DOHH2 (cell line): ENCODE measurements around the gene GEMIN7.

Source experiments
- H3F3A ChIP-seq: fragments of 200-600 bp; sonication (generic), shearing (Covaris generic); 2 replicates; pipeline ENCODE4 v1.6.0; 2016; ENCODE audit warnings: antibody characterized with exemption, mild to moderate bottlenecking; ENCODE audit not compliant: control insufficient read depth, insufficient read depth
- H3K27ac ChIP-seq: fragments of 200-600 bp; sonication (generic); 2 replicates; pipeline ENCODE4 v1.5.1; 2014; ENCODE audit warnings: low read depth, mild to moderate bottlenecking, low read length, moderate library complexity
- H3K27me3 ChIP-seq: fragments of 200-600 bp; sonication (generic); 2 replicates; pipeline ENCODE4 v1.6.1; 2014; ENCODE audit warnings: mild to moderate bottlenecking, low read length, mixed read lengths; ENCODE audit not compliant: control insufficient read depth
- H3K36me3 ChIP-seq: fragments of 200-600 bp; sonication (generic); 2 replicates; pipeline ENCODE4 v1.6.1; 2014; ENCODE audit warnings: mild to moderate bottlenecking, low read length, moderate library complexity, mixed read lengths; ENCODE audit not compliant: control insufficient read depth
- H3K4me1 ChIP-seq: fragments of 200-600 bp; sonication (generic); 2 replicates; pipeline ENCODE4 v1.6.1; 2014; ENCODE audit warnings: mild to moderate bottlenecking, low read length, mixed read lengths; ENCODE audit not compliant: control insufficient read depth
- H3K4me2 ChIP-seq: fragments of 200-600 bp; sonication (generic); 2 replicates; pipeline ENCODE4 v1.6.0; 2014; ENCODE audit warnings: mild to moderate bottlenecking, low read length, moderate library complexity
- H3K4me3 ChIP-seq: fragments of 200-600 bp; sonication (generic); 2 replicates; pipeline ENCODE4 v1.5.1; 2014; ENCODE audit warnings: mild to moderate bottlenecking, low read length, mixed read lengths
- H3K79me2 ChIP-seq: fragments of 200-600 bp; sonication (generic); 2 replicates; pipeline ENCODE4 v1.6.1; 2014; ENCODE audit warnings: mild to moderate bottlenecking, low read length, mixed read lengths; ENCODE audit not compliant: control insufficient read depth
- H3K9me2 ChIP-seq: fragments of 200-600 bp; sonication (generic); replicated peaks from 2 replicates; pipeline ENCODE4 v1.6.1; 2014; ENCODE audit warnings: mild to moderate bottlenecking, low read length, mixed read lengths; ENCODE audit not compliant: control insufficient read depth
- H3K9me3 ChIP-seq: fragments of 200-600 bp; sonication (generic); 2 replicates; pipeline ENCODE4 v1.6.1; 2014; ENCODE audit warnings: antibody characterized with exemption, low read length, mixed read lengths; ENCODE audit not compliant: control insufficient read depth, insufficient read depth
- H4K20me1 ChIP-seq: fragments of 200-600 bp; sonication (generic); 2 replicates; pipeline ENCODE4 v1.6.0; 2014; ENCODE audit warnings: low read depth, mild to moderate bottlenecking, antibody characterized with exemption, low read length, moderate library complexity; ENCODE audit not compliant: control insufficient read depth, insufficient read depth
- CTCF ChIP-seq: fragments of 200-600 bp; sonication (generic); IDR thresholded peaks from one replicate; pipeline ENCODE4 v1.5.1; 2014; ENCODE audit warnings: antibody characterized with exemption, mild to moderate bottlenecking, low read depth, low read length; ENCODE audit not compliant: poor library complexity, severe bottlenecking
- EZH2phosphoT487 ChIP-seq: fragments of 200-600 bp; sonication (generic); IDR thresholded peaks from 2 replicates; pipeline ENCODE4 v1.6.1; 2017; ENCODE audit warnings: borderline replicate concordance, mild to moderate bottlenecking, antibody characterized with exemption, low read length, moderate library complexity, mixed read lengths

The GEMIN7 gene

GRCh38 chr19:45098521-45099466 is 19.7 kb downstream of the GEMIN7 start:
- H3K4me3 ChIP-seq, result no peak overlapping the region
- H3K4me1 ChIP-seq, result peaks cover 32% of the 10 kb centered on the region
- no peak overlapping the region for H3K27ac ChIP-seq
- H4K20me1 ChIP-seq, result peaks cover 23% of the 10 kb centered on the region; the same call in 1 of the 2 replicates
- H3K9me3 ChIP-seq, result no peaks in the 10 kb centered on the region
- H3F3A ChIP-seq, result no peaks in the 10 kb centered on the region
- H3K27me3 ChIP-seq, result no peaks in the 10 kb centered on the region
- H3K79me2 ChIP-seq, result peaks cover 100% of the 10 kb centered on the region
- H3K9me2 ChIP-seq, result no peaks in the 10 kb centered on the region
- TF ChIP-seq CTCF, result no peak
- TF ChIP-seq EZH2phosphoT487, result no peak
- no peak overlapping the region for H3K4me2 ChIP-seq
- peaks cover 17% of the 10 kb centered on the region for H3K36me3 ChIP-seq

GRCh38 chr19:45099467-45100191 is 20.6 kb downstream of the GEMIN7 start:
- H3K4me1 ChIP-seq, result peaks cover 32% of the 10 kb centered on the region
- H3K27me3 ChIP-seq, result no peaks in the 10 kb centered on the region
- H3K36me3 ChIP-seq, result peaks cover 12% of the 10 kb centered on the region
- no peak overlapping the region for H3K27ac ChIP-seq
- peaks cover 23% of the 10 kb centered on the region; the same call in 1 of the 2 replicates for H4K20me1 ChIP-seq
- no peaks in the 10 kb centered on the region for H3K9me3 ChIP-seq
- no peaks in the 10 kb centered on the region for H3F3A ChIP-seq
- peaks cover 100% of the 10 kb centered on the region for H3K79me2 ChIP-seq
- no peak for TF ChIP-seq CTCF
- no peak for TF ChIP-seq EZH2phosphoT487
- no peak overlapping the region for H3K4me2 ChIP-seq
- H3K4me3 ChIP-seq, result no peak overlapping the region
- H3K9me2 ChIP-seq, result no peaks in the 10 kb centered on the region

GRCh38 chr19:45100201-45100600 is 21.1 kb downstream of the GEMIN7 start:
- Histone ChIP-seq H3K27ac (no peak overlapping the region), H3F3A (no peaks in the 10 kb centered on the region), H3K4me3 (no peak overlapping the region), H3K36me3 (peaks cover 7% of the 10 kb centered on the region), H3K9me2 (no peaks in the 10 kb centered on the region), H3K4me1 (peaks cover 33% of the 10 kb centered on the region), H3K4me2 (no peak overlapping the region), H3K79me2 (peaks cover 100% of the 10 kb centered on the region), H3K9me3 (no peaks in the 10 kb centered on the region), H4K20me1 (peaks cover 26% of the 10 kb centered on the region; the same call in 1 of the 2 replicates), H3K27me3 (no peaks in the 10 kb centered on the region)
- TF ChIP-seq CTCF, result no peak
